ENCODE data around the gene RPL39L. TPM values are rescaled to one million over a fixed set of nuclear protein-coding genes. Genes with fewer than 3 reads are reported as not detected.
"Not testable (repeated sequence)": the region's sequence is repeated elsewhere in the genome, so short reads cannot be mapped to it uniquely, and the experiment has no call there.

The RPL39L gene
- total RNA-seq, 1 donor from 2014 or later, result 12.0 TPM

DNA sequence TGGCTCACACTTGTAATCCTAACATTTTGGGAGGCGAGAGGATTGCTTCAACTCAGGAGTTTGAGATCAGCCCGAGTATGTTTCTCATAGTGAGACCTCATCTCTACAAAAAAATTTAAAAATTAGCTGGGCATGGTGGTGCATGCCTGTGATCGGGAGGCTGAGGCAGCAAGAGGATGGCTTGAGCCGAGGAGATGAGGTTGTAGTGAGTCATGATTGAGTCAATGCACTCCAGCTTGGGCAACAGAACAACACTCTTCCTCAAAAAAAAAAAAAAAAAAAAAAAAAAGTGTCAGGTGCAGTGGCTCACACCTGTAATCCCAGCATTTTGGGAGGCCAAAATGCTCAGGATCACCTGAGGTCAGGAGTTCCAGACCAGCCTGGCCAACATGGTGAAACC is 2.4 kb downstream of the RPL39L start:
- peak; percentile 77 for ATAC-seq

DNA sequence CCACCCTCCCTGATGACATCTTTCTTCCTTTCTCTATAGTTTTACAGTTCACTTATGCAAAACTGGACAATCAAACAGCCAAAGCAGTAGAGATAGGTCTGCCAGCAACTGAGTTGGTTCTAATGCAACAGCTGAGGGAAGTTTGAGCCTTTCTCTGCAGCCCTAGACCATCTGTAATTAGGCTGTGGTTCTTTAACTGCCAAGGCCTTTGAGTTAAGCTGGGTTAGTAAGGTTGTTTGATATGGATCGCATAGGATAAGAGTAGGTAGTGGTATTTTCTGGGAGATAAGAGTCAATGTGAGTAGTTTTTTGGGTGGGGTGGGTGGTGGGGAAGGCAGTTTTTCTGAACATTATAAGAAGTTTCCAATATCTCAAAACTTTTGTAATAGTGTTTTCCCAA is 3.0 kb downstream of the RPL39L start:
- no peak for ATAC-seq

DNA sequence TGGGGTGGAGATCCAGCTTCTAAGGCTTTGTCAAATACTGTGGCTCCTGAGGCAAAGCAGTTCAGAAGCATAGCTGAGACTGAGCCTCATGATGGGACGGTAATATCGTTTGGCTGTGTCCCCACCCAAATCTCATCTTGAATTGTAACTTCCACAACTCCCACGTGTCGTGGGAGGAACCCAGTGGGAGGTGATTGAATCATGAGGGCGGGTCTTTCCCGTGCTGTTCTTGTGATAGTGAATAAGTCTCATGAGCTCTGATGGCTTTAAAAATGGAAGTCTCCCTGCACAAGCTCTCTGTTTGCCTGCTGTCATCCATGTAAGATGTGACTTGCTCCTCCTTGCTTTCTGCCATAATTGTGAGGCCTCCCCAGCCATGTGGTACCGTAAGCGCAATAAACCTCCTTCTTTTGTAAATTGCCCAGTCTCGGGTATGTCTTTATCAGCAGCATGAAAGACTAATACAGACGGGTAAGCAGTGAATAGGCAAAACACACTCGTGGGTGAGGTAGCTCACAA is 4.1 kb downstream of the RPL39L start:
- ATAC-seq, result not testable (repeated sequence)

DNA sequence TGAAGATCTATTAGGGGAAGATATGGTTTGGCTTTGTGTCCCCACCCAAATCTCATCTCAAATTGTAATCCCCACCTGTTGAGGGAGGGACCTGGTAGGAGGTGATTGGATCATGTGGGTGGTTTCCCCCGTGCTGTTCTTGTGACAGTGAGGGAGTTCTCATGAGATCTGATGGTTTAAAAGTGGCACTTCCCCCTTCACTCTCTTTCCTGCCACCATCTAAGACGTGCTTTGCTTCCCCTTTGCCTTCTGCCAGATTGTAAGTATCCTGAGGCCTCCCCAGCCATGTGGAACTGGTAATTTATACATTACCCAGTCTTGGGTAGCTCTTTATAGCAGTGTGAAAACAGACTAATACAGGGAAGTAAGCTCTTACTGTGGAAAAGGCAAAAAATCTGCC is 6.1 kb downstream of the RPL39L start:
- not testable (repeated sequence) for ATAC-seq

DNA sequence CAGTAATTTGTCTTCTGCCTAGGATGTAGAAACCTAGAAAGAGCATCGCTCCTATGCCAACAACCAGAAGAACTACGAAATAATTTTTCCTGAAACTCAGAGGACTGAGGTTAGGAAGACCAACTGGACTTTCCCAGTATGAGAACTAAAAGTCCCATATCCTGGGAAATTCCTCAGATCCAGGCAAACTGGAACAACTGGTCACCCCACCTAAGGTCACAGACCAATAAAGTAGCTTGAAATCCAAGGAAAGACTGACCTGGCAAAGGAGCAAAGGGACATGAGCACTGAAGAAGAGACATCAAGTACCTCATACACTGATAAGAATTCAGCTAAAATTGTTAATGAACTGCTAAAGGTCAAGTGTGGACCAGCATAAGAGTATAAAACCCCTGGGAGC is 6.6 kb downstream of the RPL39L start:
- no peak for ATAC-seq

DNA sequence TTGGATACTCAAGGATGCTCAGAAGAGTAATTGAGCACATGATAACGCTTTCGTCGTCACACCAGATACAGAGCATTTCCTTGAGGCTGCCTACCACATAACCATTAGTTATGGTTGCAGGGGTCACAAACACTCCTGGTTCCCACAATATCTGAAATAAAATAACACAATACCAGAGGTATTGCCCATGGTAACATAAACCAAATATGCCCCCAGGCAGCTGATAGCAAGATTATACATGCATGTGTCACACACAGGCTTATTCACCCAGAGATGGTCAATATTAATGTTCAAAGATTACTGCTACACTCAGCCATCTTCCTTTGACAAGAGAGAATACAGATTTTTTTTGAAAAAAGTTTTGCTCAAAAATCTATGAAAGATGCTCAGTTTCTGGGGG is 7.3 kb downstream of the RPL39L start:
- ATAC-seq, result no peak

DNA sequence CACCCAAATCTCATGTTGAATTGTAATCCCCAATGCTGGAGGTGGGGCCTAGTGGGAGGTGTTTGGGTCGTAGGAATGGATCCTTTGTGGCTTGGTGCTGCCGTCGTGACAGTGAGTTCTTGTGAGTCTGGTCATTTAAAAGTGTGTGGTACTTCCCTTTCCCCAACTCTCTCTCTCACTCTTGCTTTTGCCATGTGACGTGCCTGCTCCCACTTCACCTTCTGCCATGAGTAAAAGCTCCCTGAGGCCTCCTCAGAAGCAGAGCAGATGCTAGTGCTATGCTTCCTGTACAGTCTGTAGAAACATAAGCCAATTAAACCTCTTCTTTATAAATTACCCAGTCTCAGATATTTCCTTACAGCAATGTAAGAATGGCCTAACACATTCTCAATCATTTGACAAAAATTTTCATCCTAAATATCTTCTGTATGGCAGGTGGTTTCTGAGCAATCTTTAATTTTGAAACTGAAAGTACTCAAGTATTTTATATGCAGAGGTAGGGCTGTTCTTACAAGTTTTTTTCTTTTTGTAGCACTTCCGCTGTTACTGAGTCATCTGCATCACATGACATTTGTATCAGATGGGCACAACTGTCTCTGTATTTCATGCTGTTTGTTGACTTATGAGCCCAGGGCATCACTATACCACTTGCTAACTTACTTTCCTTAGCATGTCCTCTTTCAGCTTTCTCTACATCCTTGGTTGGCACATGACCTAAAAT is 8.8 kb downstream of the RPL39L start:
- ATAC-seq, result peak; percentile 91

DNA sequence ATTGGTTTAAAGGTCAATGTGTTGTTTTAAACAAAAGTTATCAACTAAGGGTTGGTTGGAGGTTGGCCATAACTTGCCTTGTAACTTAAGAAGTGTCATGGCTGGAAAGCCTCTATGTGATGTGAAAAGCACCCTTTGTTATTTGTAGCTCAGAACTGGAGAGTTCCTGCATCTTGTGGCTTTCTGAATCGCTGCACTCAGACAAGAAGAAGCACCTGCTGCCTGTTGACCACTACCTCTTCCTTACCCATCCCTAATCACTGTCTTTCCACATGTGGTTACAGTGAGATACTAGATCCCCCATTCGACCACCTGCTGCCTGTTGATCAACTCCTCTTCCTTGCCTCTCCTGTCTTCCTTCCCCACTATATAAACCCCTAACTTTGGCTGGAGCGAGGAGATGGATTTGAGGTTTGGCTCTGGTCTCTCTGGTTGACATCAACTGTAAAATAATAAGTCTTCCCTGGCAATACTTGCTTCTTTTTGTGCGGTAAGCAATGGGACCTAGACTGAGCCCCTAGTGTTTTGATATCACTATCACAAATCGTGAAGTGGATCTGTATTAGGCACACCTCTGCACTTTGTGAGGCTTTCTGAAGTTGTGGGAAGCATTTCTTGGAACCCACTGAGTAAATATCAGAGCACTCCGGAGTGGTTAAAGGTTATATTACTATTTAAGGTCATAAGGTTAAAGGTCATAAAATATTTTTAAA is 13.8 kb downstream of the RPL39L start:
- ATAC-seq, result no peak

DNA sequence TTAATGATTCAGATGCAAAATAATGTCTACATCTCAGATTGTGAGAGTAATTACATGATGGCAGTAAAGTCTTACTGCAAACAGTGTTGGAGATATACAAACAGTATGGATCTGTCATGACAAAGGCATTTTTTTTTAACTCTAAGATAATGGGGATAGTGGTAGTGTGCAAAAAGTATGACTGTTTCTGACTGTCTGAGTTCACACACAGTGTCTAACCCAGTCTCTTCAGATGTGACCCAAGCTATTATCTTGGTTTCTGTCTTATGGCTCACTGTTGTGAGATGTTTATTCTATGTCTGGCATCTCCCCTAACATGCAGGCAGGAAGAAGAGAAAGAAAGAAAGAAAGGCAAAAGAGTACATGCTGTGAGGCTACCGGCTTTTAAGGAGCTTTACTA is 17.0 kb downstream of the RPL39L start:
- no peak for ATAC-seq

DNA sequence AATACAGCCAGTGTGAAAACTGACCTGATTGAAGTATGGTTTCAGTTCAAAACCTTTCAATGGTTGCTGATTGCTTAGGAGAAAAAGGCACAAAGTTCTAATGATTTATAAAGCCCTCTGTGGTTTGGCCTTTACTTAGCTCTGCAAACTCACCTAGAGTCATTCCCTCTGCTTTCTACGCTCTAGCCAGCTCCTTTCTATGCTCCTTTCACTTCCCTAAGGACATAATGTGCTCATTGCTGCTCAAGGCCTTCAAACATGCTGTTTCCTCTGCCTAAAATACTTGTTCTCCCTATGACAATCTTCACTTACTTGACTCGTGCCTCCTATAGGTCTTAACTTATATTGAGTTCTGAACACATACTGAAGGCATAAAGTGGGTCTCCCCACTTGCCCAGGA is 19.0 kb downstream of the RPL39L start:
- ATAC-seq, result no peak

DNA sequence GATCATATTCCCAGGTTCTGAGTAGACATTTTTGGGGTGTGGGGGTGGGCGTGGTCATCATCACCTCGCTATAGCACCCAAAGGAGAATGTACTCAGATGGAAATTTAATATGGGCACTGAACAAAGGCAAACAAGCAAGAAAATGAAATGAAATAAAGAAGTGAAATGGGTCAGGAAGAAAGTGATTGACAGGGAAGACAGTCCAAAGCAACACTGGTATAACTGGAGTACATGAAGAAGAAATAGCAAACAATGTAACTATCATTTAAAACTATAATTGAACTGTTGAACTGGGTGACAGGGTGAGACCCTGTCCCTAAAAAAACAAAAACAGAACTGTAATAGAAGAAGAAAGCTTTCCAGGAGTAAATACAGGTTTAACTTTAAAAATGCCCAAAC is 24.8 kb downstream of the RPL39L start:
- no peak for ATAC-seq

DNA sequence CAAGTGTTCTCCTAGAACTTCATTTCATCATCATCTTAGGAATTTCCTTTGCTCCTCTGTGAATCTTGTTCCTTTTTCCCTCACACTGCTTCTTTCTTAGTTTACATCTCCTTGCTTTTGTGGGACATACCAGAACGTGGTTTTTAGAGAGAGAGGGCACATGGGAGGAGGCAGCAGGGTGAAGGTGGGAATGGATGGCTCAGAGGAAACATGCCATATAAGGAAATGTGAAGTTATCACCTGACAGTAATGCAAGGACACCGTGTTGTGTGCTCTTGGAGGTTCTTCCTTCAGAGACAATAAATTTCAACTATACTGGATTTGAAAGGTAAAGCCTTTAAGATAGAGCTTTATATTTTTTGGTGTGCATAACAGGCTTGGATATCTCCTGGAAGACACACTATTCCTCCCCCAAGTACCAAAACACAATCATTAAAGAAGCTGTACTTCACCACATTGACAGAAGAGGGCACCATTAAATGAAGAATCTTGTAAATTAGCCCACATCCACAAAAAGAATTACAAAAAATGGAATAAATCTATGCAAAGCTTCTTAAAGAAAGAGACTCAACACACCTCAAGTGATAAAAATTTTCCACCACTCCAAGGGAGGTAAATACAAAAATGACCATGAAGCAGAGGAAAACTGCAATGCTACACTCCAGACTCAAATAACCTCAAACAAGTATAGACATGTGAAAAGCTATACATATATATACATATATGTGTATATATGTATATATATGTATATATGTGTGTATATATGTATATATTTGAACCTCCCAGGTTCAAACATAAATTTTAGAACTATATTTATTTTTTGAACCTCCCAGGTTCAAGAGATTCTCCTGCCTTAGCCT is 26.1 kb downstream of the RPL39L start:
- no peak for ATAC-seq

DNA sequence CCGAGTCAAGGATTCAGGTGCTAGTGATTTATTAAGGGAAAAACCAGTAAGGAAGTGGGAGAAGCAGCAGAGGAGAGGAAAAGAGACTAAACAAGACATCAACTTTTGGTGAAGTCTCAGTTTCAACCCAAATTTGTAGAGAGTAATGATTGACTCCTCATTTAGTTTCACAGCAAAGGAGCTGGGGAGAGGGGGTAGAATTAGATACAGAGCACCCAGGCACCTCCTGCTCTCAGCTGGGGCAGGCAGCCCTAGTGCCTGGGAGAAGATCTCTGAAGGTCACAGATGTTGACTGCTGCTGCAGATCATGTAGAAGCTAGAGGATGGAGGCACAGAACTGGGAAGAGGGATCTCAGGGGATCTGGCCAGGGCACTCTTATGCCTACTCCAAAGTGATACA is 29.1 kb downstream of the RPL39L start:
- no peak for ATAC-seq

DNA sequence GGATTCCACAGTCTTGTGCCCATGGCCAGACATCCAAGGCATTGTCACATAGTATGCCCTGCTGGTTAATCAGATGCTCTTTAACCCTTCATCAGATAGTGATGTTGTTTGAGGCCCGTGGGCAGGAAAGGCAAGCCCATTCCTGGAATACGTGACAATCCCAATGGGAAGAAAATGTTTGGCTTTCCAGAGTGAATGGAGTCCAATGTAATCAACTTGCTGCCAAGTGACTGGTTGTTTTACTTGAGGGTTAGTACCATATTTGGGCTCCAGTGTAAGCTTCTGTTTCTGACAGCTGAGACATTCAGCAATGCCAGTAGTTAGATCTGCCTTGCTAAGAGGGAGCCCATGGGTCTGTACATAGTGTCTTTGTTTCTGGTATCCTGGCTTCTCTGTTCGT is 31.3 kb downstream of the RPL39L start:
- ATAC-seq, result no peak

DNA sequence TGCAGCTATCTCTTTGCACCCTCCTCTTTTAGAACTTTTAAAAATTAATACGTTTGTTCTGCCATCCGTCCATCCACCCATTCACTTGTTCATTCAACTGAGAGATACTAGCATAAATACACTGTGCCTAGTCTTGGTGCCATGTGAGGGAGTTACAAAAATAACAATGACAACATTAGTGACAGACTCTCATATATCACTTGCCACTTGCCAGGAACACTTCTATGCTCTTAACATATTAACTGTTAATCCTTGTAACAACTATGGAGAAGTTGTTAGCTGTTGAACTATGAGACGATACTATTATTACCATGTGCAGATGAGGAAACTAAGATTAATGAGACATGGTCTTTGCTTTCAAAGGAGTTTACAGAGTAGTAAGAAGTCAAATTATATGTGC is 33.6 kb downstream of the RPL39L start:
- no peak for ATAC-seq

DNA sequence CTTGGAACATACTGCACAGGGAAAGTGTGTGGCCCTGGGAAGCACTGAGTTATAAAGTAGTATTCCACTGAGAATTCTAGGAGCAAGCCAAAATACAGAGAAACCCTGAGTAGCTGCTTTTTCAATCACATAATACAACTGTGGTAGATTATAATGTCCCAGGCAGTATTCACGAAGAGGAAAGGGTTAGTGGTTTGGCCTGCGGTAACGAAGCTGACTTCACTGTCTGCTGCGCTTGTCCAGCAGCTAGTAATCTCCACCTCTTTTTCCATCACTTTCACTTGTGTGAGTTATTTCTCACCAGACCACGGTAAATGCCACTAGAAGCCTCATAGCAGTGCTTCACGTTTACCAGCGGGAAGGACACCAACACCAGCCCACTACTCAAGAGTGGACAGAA is 34.4 kb downstream of the RPL39L start:
- ATAC-seq, result no peak

DNA sequence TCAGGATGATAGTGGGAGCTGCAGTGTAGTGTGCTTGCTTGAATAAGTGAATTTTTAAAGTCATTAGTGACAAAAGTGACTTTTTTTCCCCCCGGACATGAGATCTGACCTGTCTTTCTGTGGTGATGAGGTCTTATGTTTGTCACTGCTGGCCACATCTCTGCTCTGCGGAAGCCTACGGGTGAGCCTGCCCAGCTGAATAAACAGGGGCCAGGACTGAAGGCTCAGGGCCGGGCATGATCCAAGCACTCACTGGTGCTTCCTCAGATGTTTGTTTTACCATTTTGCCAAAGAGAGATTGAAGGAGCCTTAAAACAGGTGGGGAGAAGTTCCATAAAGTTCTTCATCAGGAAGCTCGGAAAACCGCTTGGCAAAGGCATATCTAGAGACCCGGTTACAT is 35.0 kb downstream of the RPL39L start:
- ATAC-seq, result no peak

DNA sequence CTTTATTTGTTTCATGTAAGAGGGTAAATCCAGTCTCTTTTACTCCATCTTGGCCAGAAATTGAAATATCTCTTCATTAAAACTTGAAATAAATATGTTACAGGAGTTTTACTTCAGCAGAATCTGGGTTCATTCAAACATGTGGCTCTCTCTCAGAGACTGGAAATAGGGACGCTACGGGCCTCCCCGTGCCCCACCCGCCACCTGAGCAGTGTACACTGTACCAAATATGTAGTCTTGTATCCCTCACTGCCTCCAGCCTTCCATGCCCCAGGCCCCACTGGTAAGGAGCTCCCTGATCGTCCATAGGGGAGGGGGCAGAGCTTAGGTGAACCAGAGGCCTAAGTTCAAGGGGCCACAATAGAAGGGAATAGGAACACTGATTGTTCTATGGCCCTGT is 36.0 kb downstream of the RPL39L start:
- no peak for ATAC-seq

DNA sequence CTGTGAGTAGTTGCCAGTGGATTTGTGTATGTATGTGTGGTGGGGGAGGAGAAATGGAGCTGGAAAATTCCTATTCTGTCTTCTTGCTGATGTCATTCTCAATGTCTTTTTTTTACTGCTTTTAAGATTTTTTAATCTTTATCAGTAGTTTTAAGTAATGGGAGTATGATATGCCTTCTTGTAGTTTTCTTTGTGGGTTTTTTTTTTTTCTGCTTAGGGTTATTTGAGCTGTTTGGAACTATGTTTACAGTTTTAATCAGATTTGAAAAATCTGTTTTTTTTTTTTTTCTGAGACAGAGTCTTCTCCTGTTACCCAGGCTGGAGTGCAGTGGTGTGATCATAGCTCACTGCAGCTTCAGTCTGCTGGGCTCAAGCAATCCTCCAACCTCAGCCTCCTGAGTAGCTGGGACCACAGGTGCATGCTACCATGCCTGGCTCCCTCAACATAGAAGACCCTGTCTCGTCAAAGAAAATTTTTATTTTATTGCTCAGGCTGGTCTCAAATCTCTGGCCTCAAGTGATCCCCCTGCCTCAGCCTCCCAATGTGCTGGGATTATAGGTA is 37.1 kb downstream of the RPL39L start:
- no peak for ATAC-seq

DNA sequence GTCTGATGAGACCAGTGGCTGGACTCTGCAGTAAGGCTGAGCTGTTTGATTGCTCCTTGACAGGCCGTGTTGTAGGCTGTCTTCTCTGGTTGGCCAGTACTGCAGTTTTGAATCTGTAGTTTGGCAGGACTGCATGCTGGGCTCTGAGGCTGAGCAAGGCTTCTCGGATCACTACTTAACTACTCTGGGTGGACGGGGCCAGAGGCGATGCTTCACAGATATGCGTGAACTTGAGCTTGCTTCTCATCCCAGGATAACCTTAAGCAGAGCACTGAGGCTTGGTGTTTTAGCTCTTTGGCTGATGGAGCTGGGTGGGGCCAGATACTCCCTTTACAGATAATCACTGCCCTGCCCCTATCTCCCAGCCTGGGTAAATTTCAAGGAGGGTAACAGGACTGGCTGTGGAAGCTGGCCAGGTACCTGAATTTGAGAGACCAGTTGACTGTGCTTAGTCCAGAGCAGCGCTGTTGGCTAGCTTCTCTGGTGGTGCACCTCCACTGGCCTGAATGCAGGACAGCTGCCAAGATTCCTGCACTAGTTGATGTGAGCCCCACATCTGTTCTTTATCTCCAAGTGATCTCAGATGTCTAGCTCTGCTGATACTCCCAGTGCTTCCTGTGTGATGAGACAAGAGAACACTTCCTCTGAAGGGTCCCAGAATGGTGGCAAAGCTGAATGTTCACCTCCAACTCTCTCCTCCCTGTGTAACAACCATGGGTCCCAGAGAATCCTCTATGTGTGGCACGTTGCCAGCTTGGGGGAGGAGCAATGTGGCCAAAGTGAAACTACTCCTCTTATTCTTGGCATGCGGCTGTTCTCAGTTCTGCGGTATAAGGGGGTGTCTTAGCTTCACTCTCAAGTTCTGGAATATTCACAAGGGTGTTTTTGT is 37.9 kb downstream of the RPL39L start:
- ATAC-seq, result peak; percentile 41

DNA sequence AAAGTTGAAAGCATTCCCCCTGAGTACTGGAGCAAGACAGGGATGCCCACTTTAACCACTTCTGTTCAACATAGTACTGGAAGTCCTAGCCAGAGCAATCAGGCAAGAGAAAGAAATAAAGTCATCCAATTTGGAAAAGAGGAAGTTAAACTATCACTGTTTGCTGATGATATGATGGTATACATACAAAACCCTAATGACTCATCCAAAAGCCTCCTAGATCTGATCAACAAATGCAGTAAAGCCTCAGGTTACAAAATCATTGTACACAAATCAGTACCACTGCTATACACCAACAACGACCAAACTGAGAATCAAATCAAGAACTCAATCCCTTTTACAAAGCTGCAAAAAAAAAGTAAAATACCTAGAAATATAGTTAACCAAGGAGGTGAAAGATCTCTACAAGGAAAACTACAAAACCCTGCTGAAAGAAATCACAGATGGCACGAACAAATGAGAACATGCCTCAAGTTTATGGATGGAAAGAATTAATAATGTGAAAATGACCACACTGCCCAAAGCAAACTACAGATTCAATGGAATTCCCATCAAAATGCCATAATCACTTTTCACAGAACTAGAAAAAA is 40.3 kb downstream of the RPL39L start:
- ATAC-seq, result no peak

Data from esophagus mucosa (tissue), 1 donor.